Neural progenitor cell (in vitro differentiated cells): Measurements from ENCODE around the gene WDR36.

Source experiments
- CTCF ChIP-seq: fragments of 200-600 bp; sonication (generic); IDR thresholded peaks from 2 replicates; pipeline ENCODE4 v1.5.1; 2017; ENCODE audit warnings: antibody characterized with exemption, mild to moderate bottlenecking
- EZH2 ChIP-seq: fragments of 200-600 bp; sonication (generic); IDR thresholded peaks from 2 replicates; pipeline ENCODE4 v1.6.1; 2017; ENCODE audit warnings: antibody characterized with exemption, mild to moderate bottlenecking, moderate library complexity

- TF ChIP-seq CTCF = no peak
- no peak for TF ChIP-seq EZH2
These were observed 14.5 kb upstream of the WDR36 start for GRCh38 chr5:111077678-111078077.
